Stimulated activated CD4-positive, alpha-beta T cell treated with anti-CD3 and anti-CD28 coated beads, Interleukin-15, amount 100 ng/mL, for 48 hours (primary cell): ENCODE data around the gene NATD1.
A peak's percentile ranks its signal among the peaks of the same experiment; 100 is the strongest.

Source experiments
- DNase-seq, 2 donors: peaks; one replicate each; pipeline ENCODE4 v3.0.0-alpha.2; 2020; ENCODE audit warnings: low read depth in 2 of 2

NATD1 gene

GRCh38 chr17:21252796-21253645 is at the start of gene NATD1:
NATD1 (minus strand) TSS chr17:21253410; CDS start chr17:21253264, 146 bp downstream.
- DNase-seq, result peak; percentile 40 to 59

GRCh38 chr17:21301593-21302550 is 48.7 kb upstream of the NATD1 start:
- no peak for DNase-seq

- no peak for DNase-seq
Measured at GRCh38 chr17:21300601-21301571, 47.7 kb upstream of the NATD1 start.

GRCh38 chr17:21299981-21300600 is 46.9 kb upstream of the NATD1 start:
- no peak for DNase-seq

GRCh38 chr17:21298983-21299519 is 45.8 kb upstream of the NATD1 start:
- no peak for DNase-seq

- no peak for DNase-seq
Measured at GRCh38 chr17:21298056-21298982, 45.1 kb upstream of the NATD1 start.

- DNase-seq, result no peak
Measured at GRCh38 chr17:21297597-21297996, 44.4 kb upstream of the NATD1 start.

- no peak for DNase-seq
Measured at GRCh38 chr17:21297026-21297520, 43.9 kb upstream of the NATD1 start.

- no peak for DNase-seq
Measured at GRCh38 chr17:21296097-21297025, 43.2 kb upstream of the NATD1 start.

GRCh38 chr17:21295036-21295952 is 42.1 kb upstream of the NATD1 start:
- DNase-seq, result no peak

GRCh38 chr17:21294321-21295035 is 41.3 kb upstream of the NATD1 start:
- no peak for DNase-seq

GRCh38 chr17:21293831-21294210 is 40.6 kb upstream of the NATD1 start:
- no peak for DNase-seq

- DNase-seq, result no peak
Measured at GRCh38 chr17:21292867-21293830, 39.9 kb upstream of the NATD1 start.

GRCh38 chr17:21291862-21292261 is 38.7 kb upstream of the NATD1 start:
- DNase-seq, result no peak

- DNase-seq, result no peak
Measured at GRCh38 chr17:21291357-21291756, 38.1 kb upstream of the NATD1 start.
